HFFc6 (cell line): ENCODE results near the gene NXF1. TPM values are rescaled to one million over a fixed set of nuclear protein-coding genes. Genes with fewer than 3 reads are reported as not detected.
"Not testable (repeated sequence)": the region's sequence is repeated elsewhere in the genome, so short reads cannot be mapped to it uniquely, and the experiment has no call there.

ENCODE experiments used
- DNase-seq: peaks from one replicate; pipeline ENCODE4 v3.0.0-alpha.2; 2018
- H3K27ac Mint-ChIP-seq: 2 replicates; pipeline ENCODE4 v1.8.0; 2020; ENCODE audit warnings: mild to moderate bottlenecking, mixed read lengths
- H3K27me3 Mint-ChIP-seq: 2 replicates; pipeline ENCODE4 v1.8.0; 2021; ENCODE audit warnings: mild to moderate bottlenecking, moderate library complexity, mixed read lengths; ENCODE audit not compliant: insufficient read depth
- H3K36me3 Mint-ChIP-seq: 2 replicates; pipeline ENCODE4 v1.8.0; 2021; ENCODE audit warnings: low read depth, mixed read lengths
- H3K4me1 Mint-ChIP-seq: 2 replicates; pipeline ENCODE4 v1.8.0; 2020; ENCODE audit warnings: low read depth, mixed read lengths
- H3K4me3 Mint-ChIP-seq: 2 replicates; pipeline ENCODE4 v1.8.0; 2020; ENCODE audit warnings: mild to moderate bottlenecking, moderate library complexity, mixed read lengths
- H3K9me3 Mint-ChIP-seq: 2 replicates; pipeline ENCODE4 v1.8.0; 2020; ENCODE audit warnings: mild to moderate bottlenecking, mixed read lengths
- CTCF ChIP-seq: fragments of 200-600 bp; sonication (generic); IDR thresholded peaks from 2 replicates; pipeline ENCODE4 v1.5.0; 2021; ENCODE audit warnings: antibody characterized with exemption, mild to moderate bottlenecking
- total RNA-seq, 6 experiments: library from RNA; stranded (reverse); fragmentation: NEBNext Ultra II Directional; extraction: Animal tissue kit (Norgen Biotek cat#: 25700); gene quantifications; 2 replicates in 1 of 6; 3 replicates in 5 of 6; pipeline ENCODE4 v1.2.3, GENCODE V29; 2021

NXF1 gene
- total RNA-seq, 6 experiments from 2014 or later, result 51.5 to 57.7 (median 55.0) TPM

- no peak for DNase-seq
- H3K27me3 Mint-ChIP-seq, result no peaks in the 10 kb centered on the region; the same call in 1 of the 2 replicates
- H3K9me3 Mint-ChIP-seq, result no peaks in the 10 kb centered on the region
- no peak overlapping the region for H3K4me3 Mint-ChIP-seq
- no peak for TF ChIP-seq CTCF
- no peak overlapping the region for H3K27ac Mint-ChIP-seq
- no peaks in the 10 kb centered on the region for H3K4me1 Mint-ChIP-seq
- H3K36me3 Mint-ChIP-seq, result peaks cover 16% of the 10 kb centered on the region
Observed at GRCh38 chr11:62777389-62777788, 27.9 kb downstream of the NXF1 start.

DNA sequence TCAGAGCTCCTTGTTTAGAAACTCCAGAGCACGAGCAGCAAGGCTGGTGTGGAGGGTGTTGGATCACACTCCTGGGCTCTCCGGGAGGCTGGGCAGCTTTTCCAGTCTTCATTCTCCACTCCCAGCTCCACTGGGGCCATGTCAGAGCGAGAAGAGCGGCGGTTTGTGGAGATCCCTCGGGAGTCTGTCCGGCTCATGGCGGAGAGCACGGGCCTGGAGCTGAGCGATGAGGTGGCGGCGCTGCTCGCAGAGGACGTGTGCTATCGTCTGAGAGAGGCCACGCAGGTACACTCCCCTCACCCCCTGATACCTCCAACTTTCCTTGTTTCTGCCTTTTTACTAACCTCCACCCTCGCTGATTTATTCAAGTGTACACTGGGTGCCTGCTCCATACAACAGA, 29.6 kb downstream of the NXF1 start:
- H3K9me3 Mint-ChIP-seq, result no peaks in the 10 kb centered on the region

GRCh38 chr11:62774407-62774806, 30.8 kb downstream of the NXF1 start:
- TF ChIP-seq CTCF, result no peak
- H3K36me3 Mint-ChIP-seq, result peaks cover 16% of the 10 kb centered on the region
- H3K4me3 Mint-ChIP-seq, result no peak overlapping the region
- no peaks in the 10 kb centered on the region; the same call in 1 of the 2 replicates for H3K27me3 Mint-ChIP-seq
- peaks cover 22% of the 10 kb centered on the region for H3K4me1 Mint-ChIP-seq
- DNase-seq, result no peak
- no peaks in the 10 kb centered on the region for H3K9me3 Mint-ChIP-seq
- no peak overlapping the region for H3K27ac Mint-ChIP-seq

More for the DNA sequence above, 29.6 kb downstream of the NXF1 start:
- no peak for DNase-seq
- H3K4me3 Mint-ChIP-seq, result no peak overlapping the region
- no peaks in the 10 kb centered on the region for H3K27me3 Mint-ChIP-seq
- H3K27ac Mint-ChIP-seq, result no peak overlapping the region; the same call in 1 of the 2 replicates
- H3K36me3 Mint-ChIP-seq, result peaks cover 16% of the 10 kb centered on the region
- peaks cover 12% of the 10 kb centered on the region for H3K4me1 Mint-ChIP-seq
- TF ChIP-seq CTCF, result no peak

DNA sequence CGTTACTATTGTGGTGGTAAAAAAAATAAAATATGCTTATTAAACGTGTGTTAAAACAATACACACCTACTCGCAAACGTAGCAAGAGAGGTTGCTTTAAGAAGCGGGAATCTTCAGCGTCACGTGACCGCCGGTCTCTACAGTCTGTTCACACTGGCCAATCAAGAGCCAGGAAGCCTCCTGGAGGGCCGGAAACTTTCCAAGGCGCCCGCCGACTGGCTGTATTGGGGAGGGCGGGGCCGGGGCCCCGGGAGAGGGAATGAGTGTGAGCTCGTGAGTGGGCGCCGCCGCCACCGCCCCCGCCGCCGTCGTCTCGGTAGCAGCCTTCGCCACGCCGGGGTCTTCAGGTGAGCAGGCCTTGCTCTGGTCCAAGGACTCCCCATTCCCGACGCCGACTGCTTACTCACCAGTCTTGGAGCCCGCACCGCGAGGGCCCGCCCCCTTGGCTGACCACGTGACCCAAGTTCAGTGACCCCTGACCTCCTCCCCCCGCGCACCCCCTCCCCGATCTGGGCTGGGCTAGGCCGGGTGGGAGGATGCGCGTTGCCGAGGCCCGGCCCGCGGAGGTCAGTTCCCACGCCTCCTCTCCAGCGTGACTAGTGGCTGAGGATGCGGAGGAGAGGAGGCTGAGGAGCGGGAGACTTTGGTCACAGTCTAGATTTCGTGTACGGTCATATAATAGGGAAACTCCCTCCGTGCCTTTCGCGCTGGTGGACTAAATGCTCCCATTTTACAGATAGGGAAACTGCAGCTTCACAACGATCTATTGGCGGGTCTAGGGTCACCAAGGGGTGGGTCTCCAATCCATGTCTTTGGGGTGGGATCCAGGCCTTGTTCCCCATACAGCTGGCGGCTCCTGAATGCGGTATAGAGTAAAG, 33.9 kb downstream of the NXF1 start, which contains the start of gene TAF6L:
TSS of gene TAF6L (plus strand) at position 253 of the 878 bp plus-strand sequence. CDS start 4,388 bp downstream, outside the sequence.
- TF ChIP-seq CTCF, result no peak
- Mint-ChIP-seq H3K9me3 (no peaks in the 10 kb centered on the region), H3K4me3 (peak within 1 kb of the TSS; percentile 93), H3K27me3 (no peaks in the 10 kb centered on the region; the same call in 1 of the 2 replicates), H3K4me1 (peaks cover 22% of the 10 kb centered on the region), H3K36me3 (peaks cover 23% of the 10 kb centered on the region), H3K27ac (peak within 1 kb of the TSS; percentile 95)
- peak; percentile 94 for DNase-seq

GRCh38 chr11:62770778-62771143, 34.5 kb downstream of the NXF1 start:
- no peak for DNase-seq
- Mint-ChIP-seq H3K27me3 (no peaks in the 10 kb centered on the region; the same call in 1 of the 2 replicates), H3K27ac (peak overlapping the region; percentile 95), H3K4me3 (peak overlapping the region; percentile 93), H3K36me3 (peaks cover 21% of the 10 kb centered on the region), H3K9me3 (no peaks in the 10 kb centered on the region), H3K4me1 (peaks cover 22% of the 10 kb centered on the region)
- TF ChIP-seq CTCF, result no peak

- Mint-ChIP-seq H3K27ac (peak overlapping the region; percentile 59; the same call in 1 of the 2 replicates), H3K4me1 (peaks cover 16% of the 10 kb centered on the region), H3K4me3 (peak overlapping the region; percentile 97)
- H3K36me3 Mint-ChIP-seq, H3K9me3 Mint-ChIP-seq, DNase-seq, H3K27me3 Mint-ChIP-seq: not testable (repeated sequence)
Observed at GRCh38 chr11:62760867-62761227, 44.4 kb downstream of the NXF1 start.
